ENCODE data around the gene SAMD11. TPM values are rescaled to one million over a fixed set of nuclear protein-coding genes. Genes with fewer than 3 reads are reported as not detected.

SAMD11 gene
- total RNA-seq, 1 donor from 2014 or later: 6.0 TPM

DNA sequence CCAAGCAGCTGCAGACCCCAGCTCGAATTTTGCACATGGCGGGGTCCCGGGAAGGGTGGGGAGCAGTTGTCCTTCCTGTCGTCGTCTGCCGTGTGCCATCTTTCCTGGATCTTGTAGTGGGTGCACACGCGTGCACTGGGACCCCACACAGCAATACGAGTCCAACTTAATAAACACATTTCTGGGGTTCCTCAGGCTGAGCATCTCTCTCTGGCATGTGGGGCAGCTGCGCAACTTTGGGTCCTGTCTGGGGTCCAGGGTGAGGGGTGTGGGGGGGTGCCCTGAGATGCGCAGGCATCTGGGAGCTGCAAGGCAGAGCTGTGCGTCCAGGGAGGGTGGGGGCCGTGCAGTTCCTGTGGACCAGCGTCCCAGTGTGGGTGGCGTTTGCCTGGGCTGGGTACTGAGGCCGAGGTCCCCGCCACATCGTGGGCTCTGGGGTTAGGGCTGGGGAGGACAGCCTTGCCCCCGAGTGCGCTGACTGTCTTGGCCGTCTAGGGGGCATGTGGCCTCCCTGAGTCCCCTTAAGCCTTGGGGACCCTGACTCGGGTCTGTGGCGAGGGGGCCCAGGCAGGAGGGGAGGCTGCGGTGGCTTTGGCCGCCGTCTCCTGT is 41.9 kb downstream of the SAMD11 start:
- H3K27ac Mint-ChIP-seq (ENCODE audit: unreplicated experiment): no peak overlapping the region
- peak overlapping the region; percentile 80 for H3K27ac ChIP-seq (ENCODE audit: low read depth, low read length)
- H2AFZ ChIP-seq (ENCODE audit: low read depth, low read length): no peak overlapping the region
- FAIRE-seq (no peak), DNase-seq (ENCODE audit: low read depth) (no peak)
- no peak for TF ChIP-seq EZH2 (IDR thresholded peaks at IDR 0.05; ENCODE audit: insufficient read depth, low read length)
- TF ChIP-seq, protein P1, sequence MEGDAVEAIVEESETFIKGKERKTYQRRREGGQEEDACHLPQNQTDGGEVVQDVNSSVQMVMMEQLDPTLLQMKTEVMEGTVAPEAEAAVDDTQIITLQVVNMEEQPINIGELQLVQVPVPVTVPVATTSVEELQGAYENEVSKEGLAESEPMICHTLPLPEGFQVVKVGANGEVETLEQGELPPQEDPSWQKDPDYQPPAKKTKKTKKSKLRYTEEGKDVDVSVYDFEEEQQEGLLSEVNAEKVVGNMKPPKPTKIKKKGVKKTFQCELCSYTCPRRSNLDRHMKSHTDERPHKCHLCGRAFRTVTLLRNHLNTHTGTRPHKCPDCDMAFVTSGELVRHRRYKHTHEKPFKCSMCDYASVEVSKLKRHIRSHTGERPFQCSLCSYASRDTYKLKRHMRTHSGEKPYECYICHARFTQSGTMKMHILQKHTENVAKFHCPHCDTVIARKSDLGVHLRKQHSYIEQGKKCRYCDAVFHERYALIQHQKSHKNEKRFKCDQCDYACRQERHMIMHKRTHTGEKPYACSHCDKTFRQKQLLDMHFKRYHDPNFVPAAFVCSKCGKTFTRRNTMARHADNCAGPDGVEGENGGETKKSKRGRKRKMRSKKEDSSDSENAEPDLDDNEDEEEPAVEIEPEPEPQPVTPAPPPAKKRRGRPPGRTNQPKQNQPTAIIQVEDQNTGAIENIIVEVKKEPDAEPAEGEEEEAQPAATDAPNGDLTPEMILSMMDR (IDR thresholded peaks at IDR 0.05; ENCODE audit: insufficient read depth, low read depth, low read length): no peak
- H3K9me3 ChIP-seq (ENCODE audit: insufficient read depth, low read depth, low read length): no peaks in the 10 kb centered on the region
- H3K4me1 Mint-ChIP-seq (ENCODE audit: low read depth, unreplicated experiment): no peaks in the 10 kb centered on the region
- H3K9ac ChIP-seq (ENCODE audit: low read length): peak overlapping the region; percentile 83
- no peaks in the 10 kb centered on the region for H3K27me3 ChIP-seq (ENCODE audit: insufficient read depth, low read length)
- peaks cover 7% of the 10 kb centered on the region for H3K79me2 ChIP-seq (ENCODE audit: insufficient read depth, low read length)
- peak overlapping the region; percentile 99 for H3K4me2 ChIP-seq (ENCODE audit: low read length)
- H3K36me3 Mint-ChIP-seq (ENCODE audit: low read depth, unreplicated experiment): peaks cover 4% of the 10 kb centered on the region
- peaks cover 5% of the 10 kb centered on the region for H3K36me3 ChIP-seq (ENCODE audit: insufficient read depth, low read length)
- H4K20me1 ChIP-seq (ENCODE audit: insufficient read depth, low read length): peaks cover 6% of the 10 kb centered on the region
- H3K4me3 ChIP-seq (ENCODE audit: insufficient read depth, low read depth, low read length): peak overlapping the region; percentile 64
- no peaks in the 10 kb centered on the region for H3K9me3 Mint-ChIP-seq (ENCODE audit: unreplicated experiment)
- H3K4me1 ChIP-seq (ENCODE audit: insufficient read depth, low read length): peaks cover 23% of the 10 kb centered on the region
- peaks cover 15% of the 10 kb centered on the region for H3K27me3 Mint-ChIP-seq (ENCODE audit: low read depth, unreplicated experiment)
- no peak overlapping the region for H3K4me3 Mint-ChIP-seq (ENCODE audit: unreplicated experiment)

DNA sequence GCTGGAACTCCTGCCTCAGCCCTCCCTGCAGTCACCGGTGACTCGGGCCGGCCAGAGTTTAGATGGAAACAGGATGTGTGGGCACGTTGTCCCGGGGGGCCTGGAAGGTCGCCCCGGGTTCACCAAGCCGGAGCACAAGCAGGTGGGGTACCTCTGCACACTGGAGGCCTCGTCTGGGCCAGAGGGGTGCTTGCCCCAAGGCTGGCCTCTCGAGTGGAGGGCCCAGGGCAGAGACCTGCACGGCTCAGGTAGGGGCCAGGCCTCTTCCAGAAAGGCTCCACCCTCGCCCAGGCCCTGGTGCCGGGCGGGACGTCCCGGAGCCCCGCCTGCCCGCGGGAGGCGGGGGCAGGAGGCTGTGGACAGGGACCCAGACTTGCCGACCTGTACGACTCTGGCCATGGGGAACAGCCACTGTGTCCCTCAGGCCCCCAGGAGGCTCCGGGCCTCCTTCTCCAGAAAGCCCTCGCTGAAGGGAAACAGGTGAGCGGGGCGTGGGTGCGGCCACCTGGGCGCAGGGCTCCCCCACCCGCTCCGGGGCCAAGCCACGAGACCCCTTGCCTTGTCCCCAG is 42.5 kb downstream of the SAMD11 start, which contains the start of gene PLEKHN1:
PLEKHN1 (plus strand) TSS at position 348 of the 569 bp plus-strand sequence; CDS start at position 398, 50 bp downstream.
- H3K36me3 Mint-ChIP-seq (ENCODE audit: low read depth, unreplicated experiment): peaks cover 4% of the 10 kb centered on the region
- TF ChIP-seq, protein P1 (IDR thresholded peaks at IDR 0.05; ENCODE audit: insufficient read depth, low read depth, low read length): no peak
- TF ChIP-seq EZH2 (IDR thresholded peaks at IDR 0.05; ENCODE audit: insufficient read depth, low read length): no peak
- H3K9me3 ChIP-seq (ENCODE audit: insufficient read depth, low read depth, low read length): no peaks in the 10 kb centered on the region
- DNase-seq (ENCODE audit: low read depth): peak; percentile 41
- peak within 1 kb of the TSS; percentile 64 for H3K4me3 ChIP-seq (ENCODE audit: insufficient read depth, low read depth, low read length)
- H3K79me2 ChIP-seq (ENCODE audit: insufficient read depth, low read length): peaks cover 6% of the 10 kb centered on the region
- peaks cover 15% of the 10 kb centered on the region for H3K27me3 Mint-ChIP-seq (ENCODE audit: low read depth, unreplicated experiment)
- H3K27me3 ChIP-seq (ENCODE audit: insufficient read depth, low read length): no peaks in the 10 kb centered on the region
- peak within 1 kb of the TSS; percentile 99 for H3K4me2 ChIP-seq (ENCODE audit: low read length)
- FAIRE-seq: no peak
- H3K27ac Mint-ChIP-seq (ENCODE audit: unreplicated experiment): no peak within 1 kb of the TSS
- peaks cover 6% of the 10 kb centered on the region for H4K20me1 ChIP-seq (ENCODE audit: insufficient read depth, low read length)
- H3K36me3 ChIP-seq (ENCODE audit: insufficient read depth, low read length): peaks cover 5% of the 10 kb centered on the region
- H3K9me3 Mint-ChIP-seq (ENCODE audit: unreplicated experiment): no peaks in the 10 kb centered on the region
- H3K27ac ChIP-seq (ENCODE audit: low read depth, low read length): peak within 1 kb of the TSS; percentile 80
- H3K4me3 Mint-ChIP-seq (ENCODE audit: unreplicated experiment): peak within 1 kb of the TSS; percentile 72
- peak within 1 kb of the TSS; percentile 83 for H3K9ac ChIP-seq (ENCODE audit: low read length)
- peaks cover 23% of the 10 kb centered on the region for H3K4me1 ChIP-seq (ENCODE audit: insufficient read depth, low read length)
- peak within 1 kb of the TSS; percentile 89 for H2AFZ ChIP-seq (ENCODE audit: low read depth, low read length)
- H3K4me1 Mint-ChIP-seq (ENCODE audit: low read depth, unreplicated experiment): no peaks in the 10 kb centered on the region

All from astrocyte (in vitro differentiated cells and primary cell).